Endometrial microvascular endothelial cells (primary cell): ENCODE data around the gene GLP1R. TPM values are rescaled to one million over a fixed set of nuclear protein-coding genes. Genes with fewer than 3 reads are reported as not detected.

Experiments used
- in situ Hi-C: cut with HindIII; loops from 2 replicates; pipeline ENCODE4 v1.10.0; 2017; ENCODE audit warnings: low sequenced_read_pairs, low pct_unique_long_range_greater_than_20kb; ENCODE audit errors: inconsistent ontology term
- total RNA-seq: library from RNA; depleted of rRNA; stranded (reverse); fragments of >200 nt; gene quantifications from one replicate; pipeline ENCODE4 v1.2.3, GENCODE V29; 2015; ENCODE audit errors: inconsistent ontology term

The GLP1R gene
- total RNA-seq, 1 donor from 2014 or later = not detected

- in situ Hi-C loops = no loop called here
Observed at GRCh38 chr6:39040080-39040673, 8.4 kb upstream of the GLP1R start.

- in situ Hi-C loops = no loop called here
Observed at GRCh38 chr6:39041072-39041471, 7.5 kb upstream of the GLP1R start.

- in situ Hi-C loops = no loop called here
Observed at GRCh38 chr6:39043776-39044175, 4.8 kb upstream of the GLP1R start.

GRCh38 chr6:39044181-39044580, 4.4 kb upstream of the GLP1R start:
- in situ Hi-C loops = no loop called here

- in situ Hi-C loops = no loop called here
Observed at GRCh38 chr6:39047434-39048327, 900 bp upstream of the GLP1R start.

GRCh38 chr6:39049575-39050283, 1.1 kb downstream of the GLP1R start:
- in situ Hi-C loops = no loop called here

- in situ Hi-C loops = no loop called here
Observed at GRCh38 chr6:39050453-39051112, 2.0 kb downstream of the GLP1R start.

GRCh38 chr6:39051399-39052122, 3.0 kb downstream of the GLP1R start:
- in situ Hi-C loops = no loop called here

GRCh38 chr6:39053016-39053624, 4.5 kb downstream of the GLP1R start:
- in situ Hi-C loops = no loop called here

GRCh38 chr6:39053854-39054576, 5.4 kb downstream of the GLP1R start:
- in situ Hi-C loops = no loop called here

GRCh38 chr6:39054577-39055142, 6.1 kb downstream of the GLP1R start:
- in situ Hi-C loops = no loop called here

- in situ Hi-C loops = no loop called here
Observed at GRCh38 chr6:39055661-39056060, 7.1 kb downstream of the GLP1R start.

- in situ Hi-C loops = no loop called here
Observed at GRCh38 chr6:39056191-39056590, 7.6 kb downstream of the GLP1R start.

GRCh38 chr6:39056681-39057080, 8.1 kb downstream of the GLP1R start:
- in situ Hi-C loops = no loop called here

GRCh38 chr6:39057251-39058155, 8.9 kb downstream of the GLP1R start:
- in situ Hi-C loops = no loop called here

GRCh38 chr6:39058471-39059147, 10.0 kb downstream of the GLP1R start:
- in situ Hi-C loops = no loop called here
